ENCODE results near the gene MED9. TPM values are rescaled to one million over a fixed set of nuclear protein-coding genes. Genes with fewer than 3 reads are reported as not detected.

Gene MED9
- total and polyA plus RNA-seq, 8 donors, result 2.9 to 14.5 (median 11.7) TPM

GRCh38 chr17:17496189-17497064 is 19.6 kb downstream of the MED9 start, which contains the start of gene RASD1:
RASD1 (minus strand) TSS chr17:17496395; CDS start chr17:17496181, 214 bp downstream.
- peak; percentile 93 to 95 for DNase-seq
- intact Hi-C loops (cut with DNase I; ENCODE audit: low total_unique reads), result loop anchor here (10.0 kb wide), 1 partner anchor 142 kb away; no protein-coding TSS in a partner anchor
- Histone ChIP-seq H3K36me3 (peaks cover 11 to 18% (median 15%) of the 10 kb centered on the region in 4 donors), H3K4me1 (peaks cover 20 to 51% (median 49%) of the 10 kb centered on the region in 4 donors), H3K9me3 (no peaks in the 10 kb centered on the region), H3K4me3 (peak within 1 kb of the TSS; percentile 58 to 64 (median 62)), H3K27me3 (peaks cover 0 to 17% (median 12%) of the 10 kb centered on the region in 3 donors), H3K27ac (peak within 1 kb of the TSS; percentile 85 to 96 (median 92))
- TF ChIP-seq EP300 (IDR thresholded peaks at IDR 0.05) (no peak), CTCF (IDR thresholded peaks at IDR 0.05) (peak in 5 of 7 experiments; percentile 30 to 98 (median 96)), POLR2AphosphoS5 (IDR thresholded peaks at IDR 0.05) (peak; percentile 69 to 99 (median 97)), POLR2A (IDR thresholded peaks at IDR 0.05) (peak in 2 of 4 donors; percentile 61 to 97)
- WGBS, 5 donors, result 0% methylated on average over 47 to 93 of the region's 93 CpGs

- intact Hi-C loops (cut with DNase I; ENCODE audit: low total_unique reads), result loop anchor here (10.0 kb wide), 1 partner anchor 142 kb away; no protein-coding TSS in a partner anchor
- TF ChIP-seq CTCF (IDR thresholded peaks at IDR 0.05) (peak in 1 of 7 experiments; percentile 23), POLR2AphosphoS5 (IDR thresholded peaks at IDR 0.05) (no peak)
- peaks cover 3 to 10% (median 6%) of the 10 kb centered on the region in 4 donors for H3K36me3 ChIP-seq
- peak overlapping the region in 4 of 5 donors; percentile 85 to 92 (median 90) for H3K27ac ChIP-seq
- H3K4me3 ChIP-seq, result peak overlapping the region; percentile 58 to 64 (median 62)
- WGBS, 5 donors, result 41 to 56% (median 43%) methylated on average over 15 to 19 of the region's 19 CpGs
- peak in 1 of 2 donors; percentile 7 for DNase-seq
- no peaks in the 10 kb centered on the region for H3K9me3 ChIP-seq
- H3K27me3 ChIP-seq, result peaks cover 0 to 17% (median 12%) of the 10 kb centered on the region in 3 donors
- H3K4me1 ChIP-seq, result peaks cover 16 to 47% (median 43%) of the 10 kb centered on the region in 4 donors
Observed at GRCh38 chr17:17497065-17497844, 20.5 kb downstream of the MED9 start.

- no peak overlapping the region for H3K4me3 ChIP-seq
- 91 to 97% (median 95%) methylated on average over 8 to 10 of the region's 10 CpGs for WGBS, 5 donors
- H3K27me3 ChIP-seq, result peaks cover 0 to 17% (median 12%) of the 10 kb centered on the region in 3 donors
- intact Hi-C loops (cut with DNase I; ENCODE audit: low total_unique reads), result loop anchor here (10.0 kb wide), 1 partner anchor 143 kb away; no protein-coding TSS in a partner anchor
- peak in 1 of 2 donors; percentile 5 for DNase-seq
- TF ChIP-seq EP300 (IDR thresholded peaks at IDR 0.05), result no peak
- TF ChIP-seq POLR2AphosphoS5 (IDR thresholded peaks at IDR 0.05), result no peak
- TF ChIP-seq CTCF (IDR thresholded peaks at IDR 0.05), result no peak
- TF ChIP-seq POLR2A (IDR thresholded peaks at IDR 0.05), result no peak
- no peaks in the 10 kb centered on the region for H3K9me3 ChIP-seq
- H3K36me3 ChIP-seq, result peaks cover 0 to 2% (median 1%) of the 10 kb centered on the region in 4 donors
- no peak overlapping the region for H3K27ac ChIP-seq
- peaks cover 16 to 43% (median 38%) of the 10 kb centered on the region in 4 donors for H3K4me1 ChIP-seq
Observed at GRCh38 chr17:17497845-17498520, 21.2 kb downstream of the MED9 start.
